PC-9 (cell line): ENCODE results near the gene CAMKMT. TPM values are rescaled to one million over a fixed set of nuclear protein-coding genes. Genes with fewer than 3 reads are reported as not detected.

Source experiments
- BruUV-seq: library from RNA; stranded (reverse); fragments of 400-500 nt; replicated peaks from 2 replicates; lab custom pipeline; 2021; lab: Mats Ljungman, UMichigan
- CTCF ChIA-PET: fragments of 300-600 bp; sonication (Branson Sonifier 250); formaldehyde crosslinking; loops from one replicate; lab custom pipeline; 2022; ENCODE audit warnings: antibody characterized with exemption; lab: Charles Lee
- POLR2A ChIA-PET: fragments of 300-600 bp; sonication (Branson Sonifier 250); formaldehyde crosslinking; loops from one replicate; lab custom pipeline; 2022; ENCODE audit warnings: antibody characterized with exemption; ENCODE audit not compliant: unreplicated experiment; lab: Charles Lee
- DNase-seq, 2 experiments: peaks; one replicate each; pipeline versions ENCODE4 v3.0.0 to v3.0.0-alpha.2; 2015 to 2022; ENCODE audit warnings: mixed read lengths in 1 of 2
- H2AFZ ChIP-seq: fragments of 200-600 bp; sonication (generic); 2 replicates; pipeline ENCODE4 v1.8.1; 2017; ENCODE audit warnings: antibody characterized with exemption
- H3F3A ChIP-seq: fragments of 200-600 bp; sonication (generic); 2 replicates; pipeline ENCODE4 v1.8.1; 2017; ENCODE audit warnings: antibody characterized with exemption, mild to moderate bottlenecking, low read depth; ENCODE audit not compliant: insufficient read depth
- H3K27ac ChIP-seq: fragments of 200-600 bp; sonication (generic); 2 replicates; pipeline ENCODE4 v1.6.1; 2016; ENCODE audit warnings: mixed run types
- H3K27me3 ChIP-seq: fragments of 200-600 bp; sonication (generic); 2 replicates; pipeline ENCODE4 v1.6.1; 2016; ENCODE audit warnings: low read depth, mixed run types; ENCODE audit not compliant: insufficient read depth
- H3K36me3 ChIP-seq: fragments of 200-600 bp; sonication (generic); 2 replicates; pipeline ENCODE4 v1.6.1; 2016; ENCODE audit warnings: low read depth, mixed run types
- H3K4me1 ChIP-seq: fragments of 200-600 bp; sonication (generic); replicated peaks from 2 replicates; pipeline ENCODE4 v1.6.1; 2016; ENCODE audit warnings: mixed run types; ENCODE audit not compliant: insufficient read depth
- H3K4me2 ChIP-seq: fragments of 200-600 bp; sonication (generic); 2 replicates; pipeline ENCODE4 v1.6.1; 2017; ENCODE audit warnings: mixed run types
- H3K4me3 ChIP-seq: fragments of 200-600 bp; sonication (generic); 2 replicates; pipeline ENCODE4 v1.6.1; 2016; ENCODE audit warnings: mixed run types
- H3K79me2 ChIP-seq: fragments of 200-600 bp; sonication (generic); 2 replicates; pipeline ENCODE4 v1.6.1; 2017; ENCODE audit warnings: low read depth, mixed run types
- H3K9me2 ChIP-seq: fragments of 200-600 bp; sonication (generic); 2 replicates; pipeline ENCODE4 v1.8.1; 2017; ENCODE audit warnings: mild to moderate bottlenecking; ENCODE audit not compliant: insufficient read depth
- H3K9me3 ChIP-seq: fragments of 200-600 bp; sonication (generic); 2 replicates; pipeline ENCODE4 v1.8.1; 2016; ENCODE audit warnings: low read depth; ENCODE audit not compliant: insufficient read depth
- H4K20me1 ChIP-seq: fragments of 200-600 bp; sonication (generic); 2 replicates; pipeline ENCODE4 v1.8.1; 2017; ENCODE audit not compliant: insufficient read depth
- EZH2 ChIP-seq: fragments of 200-600 bp; sonication (generic); IDR thresholded peaks from 2 replicates; pipeline ENCODE4 v1.8.0; 2017; ENCODE audit warnings: antibody characterized with exemption, low read depth
- intact Hi-C: fragments of 100-400 bp; cut with micrococcal nuclease; formaldehyde crosslinking; loops from one replicate; pipeline ENCODE4 v1.10.0; 2022; ENCODE audit not compliant: unreplicated experiment
- total RNA-seq: library from RNA; stranded (reverse); gene quantifications from 2 replicates; pipeline ENCODE4 v1.2.3, GENCODE V29; 2021
- TF ChIP-seq, protein P1 (sequence below): fragments of 200-600 bp; sonication (generic); conservative IDR thresholded peaks from 2 replicates; pipeline ENCODE4 v1.6.1; 2017; ENCODE audit warnings: mixed run types, antibody characterized with exemption, mild to moderate bottlenecking, moderate library complexity

CAMKMT gene
- total RNA-seq, 1 experiment from 2014 or later = 17.9 TPM

GRCh38 chr2:44462934-44463849 is 101.4 kb downstream of the CAMKMT start:
- TF ChIP-seq, protein P1, sequence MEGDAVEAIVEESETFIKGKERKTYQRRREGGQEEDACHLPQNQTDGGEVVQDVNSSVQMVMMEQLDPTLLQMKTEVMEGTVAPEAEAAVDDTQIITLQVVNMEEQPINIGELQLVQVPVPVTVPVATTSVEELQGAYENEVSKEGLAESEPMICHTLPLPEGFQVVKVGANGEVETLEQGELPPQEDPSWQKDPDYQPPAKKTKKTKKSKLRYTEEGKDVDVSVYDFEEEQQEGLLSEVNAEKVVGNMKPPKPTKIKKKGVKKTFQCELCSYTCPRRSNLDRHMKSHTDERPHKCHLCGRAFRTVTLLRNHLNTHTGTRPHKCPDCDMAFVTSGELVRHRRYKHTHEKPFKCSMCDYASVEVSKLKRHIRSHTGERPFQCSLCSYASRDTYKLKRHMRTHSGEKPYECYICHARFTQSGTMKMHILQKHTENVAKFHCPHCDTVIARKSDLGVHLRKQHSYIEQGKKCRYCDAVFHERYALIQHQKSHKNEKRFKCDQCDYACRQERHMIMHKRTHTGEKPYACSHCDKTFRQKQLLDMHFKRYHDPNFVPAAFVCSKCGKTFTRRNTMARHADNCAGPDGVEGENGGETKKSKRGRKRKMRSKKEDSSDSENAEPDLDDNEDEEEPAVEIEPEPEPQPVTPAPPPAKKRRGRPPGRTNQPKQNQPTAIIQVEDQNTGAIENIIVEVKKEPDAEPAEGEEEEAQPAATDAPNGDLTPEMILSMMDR = no peak
- TF ChIP-seq EZH2 = no peak
- intact Hi-C loops = no loop called here
- H4K20me1 ChIP-seq = no peaks in the 10 kb centered on the region; the same call in 1 of the 2 replicates
- no peaks in the 10 kb centered on the region for H3K79me2 ChIP-seq
- H3K27ac ChIP-seq = no peak overlapping the region
- peaks cover 7% of the 10 kb centered on the region; the same call in 1 of the 2 replicates for H3K9me3 ChIP-seq
- no peaks in the 10 kb centered on the region for H3K27me3 ChIP-seq
- ChIA-PET CTCF (no interaction called here), POLR2A (no interaction called here)
- H3K4me3 ChIP-seq = no peak overlapping the region
- DNase-seq = no peak
- no peaks in the 10 kb centered on the region for H3F3A ChIP-seq
- BruUV-seq = no TSS peak
- no peak overlapping the region for H3K4me2 ChIP-seq
- H3K36me3 ChIP-seq = no peaks in the 10 kb centered on the region
- H3K9me2 ChIP-seq = no peaks in the 10 kb centered on the region
- H3K4me1 ChIP-seq = no peaks in the 10 kb centered on the region
- no peak overlapping the region for H2AFZ ChIP-seq

DNA sequence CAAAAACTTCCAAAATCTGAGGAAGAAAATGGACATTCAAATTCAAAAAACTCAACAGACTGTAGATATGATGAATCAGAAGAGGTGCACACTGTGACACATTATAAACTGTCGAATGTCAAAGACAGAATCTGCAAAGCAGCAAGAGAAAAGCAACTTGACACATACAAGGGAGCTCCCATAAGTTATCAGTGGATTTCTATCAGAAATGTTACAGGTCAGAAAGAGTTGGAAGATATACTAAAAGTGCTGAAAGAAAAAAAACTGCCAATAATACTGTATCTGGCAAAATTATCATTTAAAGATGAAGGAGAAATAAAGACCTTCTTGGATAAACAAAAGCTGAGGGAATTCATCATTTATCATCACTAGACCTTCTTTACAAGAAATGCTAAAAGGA is 102.7 kb downstream of the CAMKMT start:
- H3K4me3 ChIP-seq = no peak overlapping the region
- ChIA-PET POLR2A (no interaction called here), CTCF (no interaction called here)
- no TSS peak for BruUV-seq
- intact Hi-C loops = no loop called here
- no peaks in the 10 kb centered on the region for H4K20me1 ChIP-seq
- no peaks in the 10 kb centered on the region for H3K79me2 ChIP-seq
- no peaks in the 10 kb centered on the region for H3K9me2 ChIP-seq
- no peaks in the 10 kb centered on the region; the same call in 1 of the 2 replicates for H3F3A ChIP-seq
- H3K9me3 ChIP-seq = peaks cover 7% of the 10 kb centered on the region; the same call in 1 of the 2 replicates
- DNase-seq = no peak
- no peak overlapping the region for H3K27ac ChIP-seq
- no peak overlapping the region for H2AFZ ChIP-seq
- TF ChIP-seq, protein P1 = no peak
- no peak for TF ChIP-seq EZH2
- H3K27me3 ChIP-seq = no peaks in the 10 kb centered on the region
- H3K4me1 ChIP-seq = no peaks in the 10 kb centered on the region
- H3K4me2 ChIP-seq = no peak overlapping the region
- H3K36me3 ChIP-seq = no peaks in the 10 kb centered on the region

DNA sequence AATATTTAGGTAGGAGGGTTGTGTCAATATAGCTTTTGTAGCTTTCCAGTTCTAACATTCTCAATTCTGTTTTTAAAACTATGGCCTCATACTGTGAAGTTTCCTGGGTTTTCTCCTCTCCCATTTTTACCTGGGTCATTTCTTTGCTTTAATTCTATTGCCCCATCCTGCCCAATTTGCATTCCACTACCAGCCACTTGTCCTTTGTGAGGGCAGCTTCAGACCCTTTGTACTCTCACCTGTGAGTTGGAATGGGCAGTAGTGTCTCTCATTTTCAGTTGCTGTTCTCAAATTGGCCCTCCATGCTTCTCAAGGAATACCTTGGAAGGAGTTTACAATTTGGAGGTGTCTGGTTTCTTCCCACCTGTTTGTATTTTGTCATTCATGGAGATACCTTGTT is 108.4 kb downstream of the CAMKMT start:
- Histone ChIP-seq H3F3A (no peaks in the 10 kb centered on the region; the same call in 1 of the 2 replicates), H3K27me3 (no peaks in the 10 kb centered on the region), H3K4me3 (no peak overlapping the region), H3K79me2 (no peaks in the 10 kb centered on the region), H2AFZ (no peak overlapping the region), H3K4me2 (no peak overlapping the region), H3K36me3 (no peaks in the 10 kb centered on the region), H3K27ac (no peak overlapping the region), H3K4me1 (no peaks in the 10 kb centered on the region), H4K20me1 (no peaks in the 10 kb centered on the region), H3K9me2 (no peaks in the 10 kb centered on the region), H3K9me3 (no peaks in the 10 kb centered on the region)
- CTCF ChIA-PET = interaction anchor here (0.6 kb wide), 2 partner anchors 80 to 567 kb away, joined by 5 to 9 read pairs; no protein-coding TSS in a partner anchor
- POLR2A ChIA-PET = interaction anchor here (0.6 kb wide), 1 partner anchor 322 kb away, joined by 16 read pairs; no protein-coding TSS in a partner anchor
- BruUV-seq = no TSS peak
- intact Hi-C loops = no loop called here
- no peak for TF ChIP-seq EZH2
- TF ChIP-seq, protein P1 = no peak
- DNase-seq = no peak
